GM18951 (cell line): ENCODE data around the gene RASA1.

Source experiments
- POLR2A ChIP-seq: IDR thresholded peaks from 4 replicates; pipeline ENCODE4 v1.6.1; 2011; ENCODE audit warnings: mild to moderate bottlenecking; ENCODE audit not compliant: insufficient read length, insufficient read depth; ENCODE audit errors: extremely low read depth
- in situ Hi-C: fragments of 300-500 bp; cut with MboI; formaldehyde crosslinking; loops from one replicate; pipeline ENCODE4 v1.12.0; 2022; ENCODE audit warnings: low sequenced_read_pairs, mixed read lengths, inconsistent platforms; ENCODE audit not compliant: unreplicated experiment

The RASA1 gene

DNA sequence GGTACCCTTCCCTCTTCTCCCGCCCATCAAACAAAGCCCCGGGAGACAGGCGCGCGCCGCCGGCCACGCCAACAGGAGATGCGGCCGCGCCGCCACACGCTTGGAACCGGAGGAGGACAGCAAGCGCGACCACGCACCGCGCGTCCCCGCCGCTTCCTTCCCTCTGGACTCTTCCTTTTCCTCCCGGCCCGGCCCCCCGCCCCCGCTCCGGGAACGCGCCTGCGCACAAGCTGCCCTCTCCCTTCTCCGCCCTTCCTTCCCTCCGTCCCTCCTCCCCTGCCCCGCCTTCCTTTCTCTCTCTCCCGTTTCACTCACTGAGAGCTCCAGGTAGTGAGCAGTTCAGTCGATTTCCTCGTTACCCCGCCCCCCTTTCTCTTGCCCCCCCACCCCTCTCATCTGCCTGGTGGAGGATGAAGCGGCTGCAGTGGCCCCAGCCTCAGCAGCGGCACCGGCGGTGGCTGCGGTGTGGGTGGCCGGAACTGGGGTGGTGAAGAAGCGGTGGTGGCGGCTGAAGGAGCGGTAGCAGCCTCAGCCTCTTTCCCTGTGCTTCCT is at the start of gene RASA1:
Gene RASA1, plus strand, starts transcription at position 310 of the 552 bp plus-strand sequence. CDS start 569 bp downstream, outside the sequence.
- peak; percentile 92 for TF ChIP-seq POLR2A
- in situ Hi-C loops, result no loop called here

DNA sequence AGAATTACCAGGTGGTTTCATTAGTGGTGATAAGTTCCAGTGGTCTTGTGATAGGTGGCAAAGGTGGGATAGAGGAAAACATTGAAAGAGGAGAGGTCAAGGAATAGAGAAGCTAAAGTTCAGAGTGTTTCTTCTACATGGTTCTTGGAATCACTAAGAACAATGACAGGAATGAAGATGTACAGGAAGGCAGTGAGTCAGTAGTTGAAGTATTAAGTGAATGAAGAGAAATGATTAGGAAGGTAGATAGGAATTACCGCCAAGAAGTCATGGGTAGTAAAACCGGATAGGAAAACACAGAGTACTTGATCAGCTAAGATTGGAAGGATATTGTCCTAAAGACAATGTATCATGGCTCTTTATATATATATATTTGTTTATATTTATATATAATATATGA is 37.9 kb upstream of the RASA1 start:
- in situ Hi-C loops, result no loop called here
- no peak for TF ChIP-seq POLR2A

GRCh38 chr5:87231037-87231808 is 36.5 kb upstream of the RASA1 start:
- TF ChIP-seq POLR2A, result no peak
- in situ Hi-C loops, result no loop called here

GRCh38 chr5:87233143-87233542 is 34.5 kb upstream of the RASA1 start:
- no peak for TF ChIP-seq POLR2A
- in situ Hi-C loops, result no loop called here

DNA sequence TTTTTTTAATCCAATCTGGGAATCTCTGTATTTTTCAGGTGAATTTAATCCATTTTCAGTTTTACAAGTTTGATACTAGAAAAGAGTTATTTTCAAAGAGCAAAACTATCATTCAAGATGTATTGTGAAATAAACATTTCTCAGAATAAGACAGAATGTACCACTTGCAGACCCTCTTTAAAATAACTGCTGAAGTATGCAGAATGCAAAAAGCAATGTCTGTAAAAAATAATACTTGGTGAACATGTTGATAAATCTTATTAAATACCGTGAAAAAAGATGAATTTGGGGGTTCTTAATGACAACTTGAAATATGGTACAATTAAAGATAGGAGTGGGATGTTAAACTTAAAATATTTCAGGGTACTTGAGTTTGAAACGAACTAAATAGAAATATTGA is 26.1 kb upstream of the RASA1 start:
- TF ChIP-seq POLR2A, result no peak
- in situ Hi-C loops, result no loop called here

GRCh38 chr5:87242242-87242641 is 25.4 kb upstream of the RASA1 start:
- in situ Hi-C loops, result no loop called here
- TF ChIP-seq POLR2A, result no peak

GRCh38 chr5:87243161-87243844 is 24.4 kb upstream of the RASA1 start:
- no peak for TF ChIP-seq POLR2A
- in situ Hi-C loops, result no loop called here

DNA sequence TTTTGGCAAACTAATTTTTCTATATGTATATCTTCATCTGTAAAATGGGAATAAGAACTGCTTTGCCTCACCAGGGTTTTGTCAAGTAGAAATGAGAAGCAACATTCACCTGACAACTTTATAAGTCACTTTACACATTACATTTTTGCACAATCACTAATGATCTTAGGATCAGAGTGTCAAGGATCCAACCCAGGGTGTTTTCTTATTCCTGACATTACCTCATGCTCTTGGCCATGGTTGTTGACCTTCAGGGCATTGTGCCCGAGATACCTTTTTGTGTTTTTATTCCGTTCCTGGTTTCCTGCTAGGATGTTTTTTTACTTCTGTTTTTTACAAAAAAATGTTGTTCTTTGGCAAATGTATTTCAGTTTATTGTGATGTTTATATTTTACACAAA is 22.2 kb upstream of the RASA1 start:
- TF ChIP-seq POLR2A, result no peak
- in situ Hi-C loops, result no loop called here

- in situ Hi-C loops, result no loop called here
- no peak for TF ChIP-seq POLR2A
Observed at GRCh38 chr5:87246061-87246460, 21.6 kb upstream of the RASA1 start.

- in situ Hi-C loops, result no loop called here
- no peak for TF ChIP-seq POLR2A
Observed at GRCh38 chr5:87252283-87252605, 15.4 kb upstream of the RASA1 start.

- in situ Hi-C loops, result no loop called here
Observed at GRCh38 chr5:87254035-87254434, 13.6 kb upstream of the RASA1 start.

GRCh38 chr5:87258507-87258906 is 9.2 kb upstream of the RASA1 start:
- in situ Hi-C loops, result no loop called here
- no peak for TF ChIP-seq POLR2A

More at GRCh38 chr5:87254035-87254434, 13.6 kb upstream of the RASA1 start:
- no peak for TF ChIP-seq POLR2A

GRCh38 chr5:87260604-87261192 is 7.0 kb upstream of the RASA1 start:
- in situ Hi-C loops, result no loop called here
- no peak for TF ChIP-seq POLR2A

GRCh38 chr5:87263498-87263897 is 4.2 kb upstream of the RASA1 start:
- in situ Hi-C loops, result no loop called here
- no peak for TF ChIP-seq POLR2A

DNA sequence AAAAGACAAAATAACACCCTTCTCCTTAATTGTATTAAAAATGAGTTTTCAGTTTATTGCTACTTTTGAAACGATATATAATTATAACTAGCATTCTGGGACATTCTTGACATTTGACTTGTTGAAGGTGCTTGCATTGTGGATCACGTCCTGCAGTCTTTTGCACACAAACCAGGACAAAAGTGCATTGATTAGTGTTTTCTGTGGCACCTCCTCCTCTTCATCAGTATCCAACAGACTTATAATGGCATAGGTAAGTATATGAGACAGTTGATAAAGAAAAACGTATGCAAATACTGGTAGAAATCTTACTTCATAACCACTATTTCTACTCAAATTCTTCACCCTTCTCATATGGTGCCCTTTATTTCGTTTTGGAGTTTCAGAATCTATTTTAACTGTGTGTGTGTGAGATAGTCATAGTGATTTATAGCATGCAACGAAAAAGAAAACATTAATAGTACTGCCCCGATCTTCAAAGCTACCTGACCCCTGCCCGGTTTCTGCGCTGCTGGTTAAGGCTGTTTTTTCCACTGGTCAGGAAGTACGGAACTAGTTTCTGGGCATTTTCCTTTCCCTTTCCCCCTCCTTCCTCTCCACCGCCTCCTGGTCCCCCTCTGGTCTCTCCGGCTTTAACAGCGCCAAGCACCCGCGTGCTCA is 639 bp upstream of the RASA1 start:
- in situ Hi-C loops, result no loop called here
- TF ChIP-seq POLR2A, result no peak
